SKM-1 treated with dmso at 0.1 percent for 144 hours (cell line): ENCODE data around the gene CYGB.

Experiments
- DNase-seq: peaks from one replicate; lab custom pipeline; 2025; ENCODE audit not compliant: unreplicated experiment; lab: John Stamatoyannopoulos, UW

Gene CYGB

GRCh38 chr17:76501827-76502307 is 35.6 kb downstream of the CYGB start:
- no peak for DNase-seq

- peak; percentile 73 for DNase-seq
Measured at GRCh38 chr17:76501018-76501826, 36.3 kb downstream of the CYGB start, which contains the start of gene RHBDF2. Gene RHBDF2 (minus strand): TSS chr17:76501423. CDS start chr17:76481524, 19,899 bp downstream.

- no peak for DNase-seq
Measured at GRCh38 chr17:76500747-76501017, 36.8 kb downstream of the CYGB start.

- peak; percentile 20 for DNase-seq
Measured at GRCh38 chr17:76500074-76500746, 37.3 kb downstream of the CYGB start.

- DNase-seq, result no peak
Measured at GRCh38 chr17:76499267-76499667, 38.2 kb downstream of the CYGB start.

- no peak for DNase-seq
Measured at GRCh38 chr17:76498876-76499251, 38.6 kb downstream of the CYGB start.

GRCh38 chr17:76497979-76498875 is 39.3 kb downstream of the CYGB start:
- DNase-seq, result no peak

- no peak for DNase-seq
Measured at GRCh38 chr17:76497699-76497978, 39.9 kb downstream of the CYGB start.

- DNase-seq, result no peak
Measured at GRCh38 chr17:76496464-76496863, 41.0 kb downstream of the CYGB start.

GRCh38 chr17:76495663-76496400 is 41.7 kb downstream of the CYGB start:
- DNase-seq, result no peak

GRCh38 chr17:76493505-76494167 is 43.9 kb downstream of the CYGB start:
- DNase-seq, result no peak

GRCh38 chr17:76492989-76493501 is 44.5 kb downstream of the CYGB start:
- DNase-seq, result peak; percentile 88

GRCh38 chr17:76492123-76492988 is 45.2 kb downstream of the CYGB start:
- DNase-seq, result no peak

- DNase-seq, result no peak
Measured at GRCh38 chr17:76491271-76492122, 46.0 kb downstream of the CYGB start.

- no peak for DNase-seq
Measured at GRCh38 chr17:76490112-76490710, 47.3 kb downstream of the CYGB start.

- no peak for DNase-seq
Measured at GRCh38 chr17:76487451-76488192, 49.9 kb downstream of the CYGB start.

- DNase-seq, result no peak
Measured at GRCh38 chr17:76485569-76485968, 51.9 kb downstream of the CYGB start.
